ENCODE results near the gene SESN1.
"Not testable (repeated sequence)": the region's sequence is repeated elsewhere in the genome, so short reads cannot be mapped to it uniquely, and the experiment has no call there.

- TF ChIP-seq CTCF (conservative IDR thresholded peaks at IDR 0.05; ENCODE audit: low read length); EZH2phosphoT487 (IDR thresholded peaks at IDR 0.05; ENCODE audit: borderline replicate concordance, low read depth, low read length): not testable (repeated sequence)
These were observed 116.0 kb downstream of the SESN1 start for GRCh38 chr6:108978638-108979037.

Measured in OCI-LY7 (cell line).